ENCODE results near the gene WT1. TPM values are rescaled to one million over a fixed set of nuclear protein-coding genes. Genes with fewer than 3 reads are reported as not detected.

WT1 gene
- total and polyA plus RNA-seq, 10 of the 15 experiments (the other 5 are each of a cell fraction or from before 2014, with no cell fraction given): 0.07 to 0.37 (median 0.08) TPM; not detected in 7

- Histone ChIP-seq H3K36me3 (ENCODE audit: control insufficient read depth in 2 of 2, insufficient read depth in 2 of 2, low read length in 1 of 2) (no peaks in the 10 kb centered on the region), H3K4me2 (ENCODE audit: control insufficient read depth, insufficient read depth) (no peak overlapping the region), H3K4me3 (no peak overlapping the region), H3K27ac (ENCODE audit: control insufficient read depth, insufficient read depth) (no peak overlapping the region), H2AFZ (ENCODE audit: control insufficient read depth, low read depth, low read length) (no peak overlapping the region), H3K79me2 (ENCODE audit: control insufficient read depth, insufficient read depth, low read length) (no peaks in the 10 kb centered on the region), H3K9me3 (replicated peaks; ENCODE audit: control insufficient read depth, insufficient read depth, low read length) (no peaks in the 10 kb centered on the region), H3K27me3 (replicated peaks in 1 of 2; ENCODE audit: control insufficient read depth in 2 of 2, insufficient read depth in 2 of 2, low read length in 1 of 2) (peaks cover 2% of the 10 kb centered on the region in 2 experiments; a peak in 3 of 4 replicates), H3K9ac (ENCODE audit: control insufficient read depth, insufficient read depth, low read length) (no peak overlapping the region), H3K4me1 (ENCODE audit: control insufficient read depth, insufficient read depth, low read length) (peaks cover 5% of the 10 kb centered on the region), H4K20me1 (ENCODE audit: control insufficient read depth, insufficient read depth) (no peaks in the 10 kb centered on the region)
- DNase-seq (ENCODE audit: low read depth, low spot score): no peak
- RAD21 ChIA-PET (ENCODE audit: unreplicated experiment): interaction anchor here (1.7 kb wide), 1 partner anchor 77 kb away, joined by 3 read pairs; no protein-coding TSS in a partner anchor
- CTCF ChIA-PET: interaction anchor here (0.5 to 1.6 kb wide), 4 partner anchors 9 to 623 kb away, joined by 3 to 5 read pairs (median 3); no protein-coding TSS in a partner anchor
- FAIRE-seq: no peak
- in situ Hi-C loops (cut with MboI) (no loop called here), intact Hi-C loops (cut with micrococcal nuclease; ENCODE audit: unreplicated experiment) (no loop called here)
- no peak for ATAC-seq
- no TSS peak for BruUV-seq (replicated peaks)
- TF ChIP-seq ETV6 (conservative IDR thresholded peaks at IDR 0.05 in 1 of 2, IDR thresholded peaks at IDR 0.05 in 1 of 2; ENCODE audit: borderline replicate concordance in 1 of 2, low read depth in 1 of 2): no peak
- no peak for TF ChIP-seq LARP7 (IDR thresholded peaks at IDR 0.05)
- TF ChIP-seq EED (IDR thresholded peaks at IDR 0.05; ENCODE audit: low read depth): no peak
- no peak for TF ChIP-seq ZNF687 (IDR thresholded peaks at IDR 0.05)
- no peak for TF ChIP-seq PKNOX1 (IDR thresholded peaks at IDR 0.05)
- TF ChIP-seq ZBED1 (IDR thresholded peaks at IDR 0.05; ENCODE audit: borderline replicate concordance): no peak
- no peak for TF ChIP-seq ATF7 (IDR thresholded peaks at IDR 0.05; ENCODE audit: low read depth)
- TF ChIP-seq REST (IDR thresholded peaks at IDR 0.05; ENCODE audit: low read depth, low read length): no peak
- TF ChIP-seq POLR2A (IDR thresholded peaks at IDR 0.05; ENCODE audit: low read depth, low read length): no peak
- no peak for TF ChIP-seq HSF1 (IDR thresholded peaks at IDR 0.05; ENCODE audit: low read depth, low read length)
- SMC1A ChIA-PET (ENCODE audit: uncharacterized antibody, unreplicated experiment): interaction anchor here (1.2 to 2.2 kb wide), 6 partner anchors 28 to 93 kb away, joined by 3 to 8 read pairs (median 6); no protein-coding TSS in a partner anchor
- POLR2A ChIA-PET: interaction anchor here (0.5 kb wide), 1 partner anchor 97 kb away, joined by 3 read pairs; no protein-coding TSS in a partner anchor
Observed at GRCh38 chr11:32420139-32420538, 15.2 kb downstream of the WT1 start.

Data from GM12878 (cell line).